Neural cell (in vitro differentiated cells): Measurements from ENCODE around the gene RYR3. TPM values are rescaled to one million over a fixed set of nuclear protein-coding genes. Genes with fewer than 3 reads are reported as not detected.

Source experiments
- H2AFZ ChIP-seq: fragments of 200-600, 300-800 bp; sonication (generic), shearing (Covaris generic); 2 replicates; pipeline ENCODE4 v1.6.0; 2014; ENCODE audit warnings: low read depth, mild to moderate bottlenecking, antibody characterized with exemption, low read length, moderate library complexity
- H3F3A ChIP-seq: fragments of 200-600 bp; shearing (Covaris generic); 2 replicates; pipeline ENCODE4 v1.6.1; 2016; ENCODE audit warnings: mild to moderate bottlenecking, moderate library complexity, mixed read lengths, antibody characterized with exemption, low read length; ENCODE audit not compliant: insufficient read depth, poor library complexity, severe bottlenecking
- H3K27ac ChIP-seq: fragments of 200-600, 300-800 bp; sonication (generic), shearing (Covaris generic); 2 replicates; pipeline ENCODE4 v1.5.1; 2014; ENCODE audit warnings: mild to moderate bottlenecking, low read length, moderate library complexity
- H3K27me3 ChIP-seq: fragments of 300-800, 200-600 bp; sonication (generic), shearing (Covaris generic); 2 replicates; pipeline ENCODE4 v1.6.0; 2014; ENCODE audit warnings: mild to moderate bottlenecking, low read depth, low read length, moderate library complexity; ENCODE audit not compliant: insufficient read depth
- H3K36me3 ChIP-seq: fragments of 300-800, 200-600 bp; sonication (generic), shearing (Covaris generic); 2 replicates; pipeline ENCODE4 v1.5.1; 2014; ENCODE audit warnings: mild to moderate bottlenecking, antibody characterized with exemption, low read length, moderate library complexity; ENCODE audit not compliant: insufficient read depth
- H3K4me2 ChIP-seq: fragments of 300-800, 200-600 bp; sonication (generic), shearing (Covaris generic); 2 replicates; pipeline ENCODE4 v1.6.0; 2014; ENCODE audit warnings: mild to moderate bottlenecking, low read length
- H3K4me3 ChIP-seq: fragments of 300-800, 200-600 bp; sonication (generic), shearing (Covaris generic); 2 replicates; pipeline ENCODE4 v1.5.1; 2014; ENCODE audit warnings: mild to moderate bottlenecking, low read length, moderate library complexity
- H3K79me2 ChIP-seq: fragments of 200-600 bp; shearing (Covaris generic); replicated peaks from 2 replicates; pipeline ENCODE4 v1.6.0; 2014; ENCODE audit warnings: mild to moderate bottlenecking, low read length, moderate library complexity; ENCODE audit not compliant: insufficient read depth
- H3K9ac ChIP-seq: fragments of 300-800, 200-600 bp; sonication (generic), shearing (Covaris generic); 2 replicates; pipeline ENCODE4 v1.6.1; 2016; ENCODE audit warnings: mild to moderate bottlenecking, low read length, mixed read lengths
- H3K9me2 ChIP-seq: fragments of 200-600 bp; shearing (Covaris generic); 2 replicates; pipeline ENCODE4 v1.6.1; 2016; ENCODE audit warnings: mild to moderate bottlenecking, low read length, mixed read lengths; ENCODE audit not compliant: insufficient read depth
- H3K9me3 ChIP-seq: fragments of 200-600, 300-800 bp; sonication (generic), shearing (Covaris generic); 2 replicates; pipeline ENCODE4 v1.6.1; 2016; ENCODE audit warnings: mild to moderate bottlenecking, mixed run types, low read length, moderate library complexity, mixed read lengths
- H4K20me1 ChIP-seq: fragments of 200-600 bp; shearing (Covaris generic); 2 replicates; pipeline ENCODE4 v1.6.1; 2016; ENCODE audit warnings: mild to moderate bottlenecking, mixed run types; ENCODE audit not compliant: insufficient read depth
- EP300 ChIP-seq: fragments of 450-650 bp; conservative IDR thresholded peaks from 2 replicates; pipeline ENCODE4 v1.6.1; 2014; ENCODE audit warnings: antibody characterized with exemption, mild to moderate bottlenecking, moderate library complexity; ENCODE audit not compliant: poor library complexity, severe bottlenecking
- EZH2 ChIP-seq: fragments of 200-600, 300-800 bp; shearing (Covaris generic), sonication (generic); IDR thresholded peaks from 2 replicates; pipeline ENCODE4 v1.6.1; 2014; ENCODE audit warnings: antibody characterized with exemption, low read length, borderline replicate concordance, mild to moderate bottlenecking; ENCODE audit not compliant: insufficient read depth, poor library complexity, severe bottlenecking
- MXI1 ChIP-seq: fragments of 450-650 bp; conservative IDR thresholded peaks from 2 replicates; pipeline ENCODE4 v1.6.1; 2014; ENCODE audit warnings: antibody characterized with exemption, mild to moderate bottlenecking; ENCODE audit not compliant: poor library complexity, severe bottlenecking
- POLR2AphosphoS5 ChIP-seq: IDR thresholded peaks from 2 replicates; pipeline ENCODE4 v1.6.1; 2012
- RAD21 ChIP-seq: fragments of 450-650 bp; conservative IDR thresholded peaks from 2 replicates; pipeline ENCODE4 v1.6.1; 2014; ENCODE audit warnings: antibody characterized with exemption, mild to moderate bottlenecking, moderate library complexity
- SMC3 ChIP-seq: fragments of 450-650 bp; conservative IDR thresholded peaks from 2 replicates; pipeline ENCODE4 v1.6.1; 2014; ENCODE audit warnings: antibody characterized with exemption, mild to moderate bottlenecking, moderate library complexity; ENCODE audit not compliant: poor library complexity
- TAF1 ChIP-seq: IDR thresholded peaks from 2 replicates; pipeline ENCODE4 v1.6.1; 2012; ENCODE audit warnings: low read depth
- polyA plus RNA-seq: library from polyadenylated mRNA; depleted of rRNA; stranded (reverse); fragments of >200 nt; gene quantifications from 2 replicates; pipeline ENCODE4 v1.2.3, GENCODE V29; 2014
- TF ChIP-seq, protein P1 (sequence below): fragments of 450-650 bp; IDR thresholded peaks from 2 replicates; pipeline ENCODE4 v1.5.1; 2014; ENCODE audit warnings: antibody characterized with exemption, mild to moderate bottlenecking, moderate library complexity; ENCODE audit not compliant: poor library complexity, severe bottlenecking
- TF ChIP-seq, protein P2 (sequence below): IDR thresholded peaks from 2 replicates; pipeline ENCODE4 v1.6.1; 2012; ENCODE audit warnings: borderline replicate concordance

Gene RYR3
- polyA plus RNA-seq, 1 donor from 2014 or later: 12.6 TPM

DNA sequence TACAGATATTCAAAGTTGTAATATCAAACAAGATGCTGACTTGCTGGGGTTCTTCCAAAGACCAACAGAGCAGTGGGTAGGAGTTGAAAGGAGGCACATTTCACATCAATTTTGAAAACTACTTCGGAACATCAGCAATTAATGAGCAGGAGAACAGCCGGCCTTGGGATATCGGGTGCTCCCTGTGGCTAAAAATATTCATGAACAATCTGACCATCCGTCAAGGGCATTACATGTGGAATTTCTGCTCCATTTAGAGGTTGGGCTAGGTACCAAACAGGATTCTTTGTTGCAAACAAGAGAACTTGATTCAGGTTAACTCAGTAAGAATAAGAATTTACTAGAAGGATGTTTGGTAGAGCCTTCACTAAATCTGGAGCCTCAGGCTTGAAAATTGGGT, 223.9 kb downstream of the RYR3 start:
- Histone ChIP-seq H3K27ac (no peak overlapping the region), H3F3A (no peaks in the 10 kb centered on the region), H3K27me3 (no peaks in the 10 kb centered on the region), H3K79me2 (no peaks in the 10 kb centered on the region), H3K9me3 (no peaks in the 10 kb centered on the region), H3K4me2 (no peak overlapping the region), H4K20me1 (no peaks in the 10 kb centered on the region), H2AFZ (no peak overlapping the region), H3K4me3 (no peak overlapping the region), H3K9me2 (no peaks in the 10 kb centered on the region), H3K9ac (no peak overlapping the region), H3K36me3 (no peaks in the 10 kb centered on the region)
- TF ChIP-seq POLR2AphosphoS5 (no peak), SMC3 (no peak), MXI1 (no peak)
- TF ChIP-seq, protein P1, sequence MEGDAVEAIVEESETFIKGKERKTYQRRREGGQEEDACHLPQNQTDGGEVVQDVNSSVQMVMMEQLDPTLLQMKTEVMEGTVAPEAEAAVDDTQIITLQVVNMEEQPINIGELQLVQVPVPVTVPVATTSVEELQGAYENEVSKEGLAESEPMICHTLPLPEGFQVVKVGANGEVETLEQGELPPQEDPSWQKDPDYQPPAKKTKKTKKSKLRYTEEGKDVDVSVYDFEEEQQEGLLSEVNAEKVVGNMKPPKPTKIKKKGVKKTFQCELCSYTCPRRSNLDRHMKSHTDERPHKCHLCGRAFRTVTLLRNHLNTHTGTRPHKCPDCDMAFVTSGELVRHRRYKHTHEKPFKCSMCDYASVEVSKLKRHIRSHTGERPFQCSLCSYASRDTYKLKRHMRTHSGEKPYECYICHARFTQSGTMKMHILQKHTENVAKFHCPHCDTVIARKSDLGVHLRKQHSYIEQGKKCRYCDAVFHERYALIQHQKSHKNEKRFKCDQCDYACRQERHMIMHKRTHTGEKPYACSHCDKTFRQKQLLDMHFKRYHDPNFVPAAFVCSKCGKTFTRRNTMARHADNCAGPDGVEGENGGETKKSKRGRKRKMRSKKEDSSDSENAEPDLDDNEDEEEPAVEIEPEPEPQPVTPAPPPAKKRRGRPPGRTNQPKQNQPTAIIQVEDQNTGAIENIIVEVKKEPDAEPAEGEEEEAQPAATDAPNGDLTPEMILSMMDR: no peak
- TF ChIP-seq, protein P2, sequence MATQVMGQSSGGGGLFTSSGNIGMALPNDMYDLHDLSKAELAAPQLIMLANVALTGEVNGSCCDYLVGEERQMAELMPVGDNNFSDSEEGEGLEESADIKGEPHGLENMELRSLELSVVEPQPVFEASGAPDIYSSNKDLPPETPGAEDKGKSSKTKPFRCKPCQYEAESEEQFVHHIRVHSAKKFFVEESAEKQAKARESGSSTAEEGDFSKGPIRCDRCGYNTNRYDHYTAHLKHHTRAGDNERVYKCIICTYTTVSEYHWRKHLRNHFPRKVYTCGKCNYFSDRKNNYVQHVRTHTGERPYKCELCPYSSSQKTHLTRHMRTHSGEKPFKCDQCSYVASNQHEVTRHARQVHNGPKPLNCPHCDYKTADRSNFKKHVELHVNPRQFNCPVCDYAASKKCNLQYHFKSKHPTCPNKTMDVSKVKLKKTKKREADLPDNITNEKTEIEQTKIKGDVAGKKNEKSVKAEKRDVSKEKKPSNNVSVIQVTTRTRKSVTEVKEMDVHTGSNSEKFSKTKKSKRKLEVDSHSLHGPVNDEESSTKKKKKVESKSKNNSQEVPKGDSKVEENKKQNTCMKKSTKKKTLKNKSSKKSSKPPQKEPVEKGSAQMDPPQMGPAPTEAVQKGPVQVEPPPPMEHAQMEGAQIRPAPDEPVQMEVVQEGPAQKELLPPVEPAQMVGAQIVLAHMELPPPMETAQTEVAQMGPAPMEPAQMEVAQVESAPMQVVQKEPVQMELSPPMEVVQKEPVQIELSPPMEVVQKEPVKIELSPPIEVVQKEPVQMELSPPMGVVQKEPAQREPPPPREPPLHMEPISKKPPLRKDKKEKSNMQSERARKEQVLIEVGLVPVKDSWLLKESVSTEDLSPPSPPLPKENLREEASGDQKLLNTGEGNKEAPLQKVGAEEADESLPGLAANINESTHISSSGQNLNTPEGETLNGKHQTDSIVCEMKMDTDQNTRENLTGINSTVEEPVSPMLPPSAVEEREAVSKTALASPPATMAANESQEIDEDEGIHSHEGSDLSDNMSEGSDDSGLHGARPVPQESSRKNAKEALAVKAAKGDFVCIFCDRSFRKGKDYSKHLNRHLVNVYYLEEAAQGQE: no peak

DNA sequence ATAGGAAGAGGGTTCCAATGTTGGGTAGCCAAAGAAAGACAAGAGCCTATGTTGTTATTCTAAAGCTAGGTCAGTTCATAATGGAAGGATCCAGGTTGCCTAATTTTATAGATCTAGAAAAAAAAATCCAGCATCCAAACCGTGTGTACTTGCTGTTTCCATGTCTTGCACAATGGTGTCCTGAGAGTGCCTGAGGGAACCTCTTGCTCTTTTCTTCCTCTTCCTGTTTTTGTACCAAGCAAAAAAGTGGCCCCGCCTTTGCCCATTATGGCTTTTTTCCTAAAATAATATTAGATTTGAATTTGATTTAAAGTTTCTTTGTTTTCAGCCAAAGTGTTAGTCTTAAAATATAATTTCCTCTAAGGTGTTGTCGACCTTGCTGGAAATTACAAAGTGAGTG, 224.4 kb downstream of the RYR3 start:
- no peak overlapping the region for H2AFZ ChIP-seq
- H3K9me2 ChIP-seq: no peaks in the 10 kb centered on the region
- no peaks in the 10 kb centered on the region for H3K36me3 ChIP-seq
- H3F3A ChIP-seq: no peaks in the 10 kb centered on the region
- no peaks in the 10 kb centered on the region for H3K27me3 ChIP-seq
- no peaks in the 10 kb centered on the region for H3K79me2 ChIP-seq
- no peak overlapping the region for H3K9ac ChIP-seq
- H3K4me2 ChIP-seq: no peak overlapping the region
- TF ChIP-seq RAD21 (no peak), TAF1 (no peak), MXI1 (no peak), EZH2 (no peak), SMC3 (no peak), EP300 (no peak), POLR2AphosphoS5 (no peak)
- TF ChIP-seq, protein P1: no peak
- TF ChIP-seq, protein P2: no peak
- no peaks in the 10 kb centered on the region for H4K20me1 ChIP-seq
- H3K27ac ChIP-seq: no peak overlapping the region
- H3K4me3 ChIP-seq: no peak overlapping the region
- no peaks in the 10 kb centered on the region for H3K9me3 ChIP-seq
